Measurements from ENCODE around the gene ZNF341. TPM values are rescaled to one million over a fixed set of nuclear protein-coding genes. Genes with fewer than 3 reads are reported as not detected.
"Not testable (repeated sequence)": the region's sequence is repeated elsewhere in the genome, so short reads cannot be mapped to it uniquely, and the experiment has no call there.

Gene ZNF341
- total RNA-seq, 2 experiments from 2014 or later, result 2.1 to 2.7 TPM

DNA sequence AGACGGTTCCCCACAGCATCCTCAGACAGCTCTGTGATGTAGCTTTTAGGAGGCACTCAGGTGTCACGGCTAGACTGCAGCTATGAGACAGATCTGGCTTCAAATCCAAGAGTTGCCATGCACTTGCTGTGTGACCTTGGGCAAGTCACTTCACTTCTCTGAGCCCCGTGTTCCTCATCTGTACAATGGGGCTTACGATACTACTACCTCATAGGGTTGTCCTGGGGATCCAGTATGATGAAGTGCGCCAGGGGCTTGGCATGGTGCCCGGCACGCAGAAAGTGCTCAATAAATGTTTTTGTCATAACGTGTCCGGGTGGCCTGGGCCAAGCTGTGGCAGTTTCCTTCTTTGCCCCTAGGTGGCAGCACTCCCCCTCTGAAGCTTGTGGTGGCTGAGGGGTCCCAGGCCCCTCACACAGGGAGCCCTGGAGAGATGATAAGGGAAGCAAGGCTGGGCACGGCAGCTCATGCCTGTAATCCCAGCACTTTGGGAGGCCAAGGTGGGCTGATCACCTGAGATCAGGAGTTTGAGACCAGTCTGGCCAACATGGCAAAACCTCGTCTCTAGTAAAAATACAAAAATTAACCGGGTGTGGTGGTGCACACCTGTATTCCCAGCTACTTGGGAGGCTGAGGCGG, 60.3 kb downstream of the ZNF341 start:
- Histone ChIP-seq H3K4me3 (ENCODE audit: low read length) (no peak overlapping the region), H3K4me1 (ENCODE audit: insufficient read depth, low read length) (peaks cover 8% of the 10 kb centered on the region), H3K27ac (ENCODE audit: low read depth in 1 of 2, low read length in 2 of 2) (no peak overlapping the region), H3K9me3 (ENCODE audit: control insufficient read depth in 1 of 2, insufficient read depth in 1 of 2, low read length in 2 of 2) (no peaks in the 10 kb centered on the region), H3K36me3 (ENCODE audit: insufficient read depth, low read length) (peaks cover 13% of the 10 kb centered on the region), H3K27me3 (ENCODE audit: control insufficient read depth in 1 of 2, insufficient read depth in 2 of 2, low read length in 2 of 2) (no peaks in the 10 kb centered on the region)
- Mint-ChIP-seq H3K4me3 (no peak overlapping the region), H3K27me3 (no peaks in the 10 kb centered on the region), H3K9me3 (no peaks in the 10 kb centered on the region), H3K27ac (no peak overlapping the region), H3K4me1 (ENCODE audit: low read depth) (peaks cover 9% of the 10 kb centered on the region), H3K36me3 (ENCODE audit: low read depth) (peaks cover 12% of the 10 kb centered on the region)
- CTCF ChIA-PET, result interaction anchor here (1.4 to 1.8 kb wide), 2 partner anchors 9 to 337 kb away, joined by 3 to 5 read pairs; no protein-coding TSS in a partner anchor
- POLR2A ChIA-PET, result interaction anchor here (0.7 to 1.2 kb wide), 3 partner anchors 17 to 320 kb away, joined by 3 to 4 read pairs (median 3); partner anchors contain the start of gene EIF2S2
- DNase-seq, result peak; percentile 27 to 68 (median 40)
- TF ChIP-seq, protein P1, sequence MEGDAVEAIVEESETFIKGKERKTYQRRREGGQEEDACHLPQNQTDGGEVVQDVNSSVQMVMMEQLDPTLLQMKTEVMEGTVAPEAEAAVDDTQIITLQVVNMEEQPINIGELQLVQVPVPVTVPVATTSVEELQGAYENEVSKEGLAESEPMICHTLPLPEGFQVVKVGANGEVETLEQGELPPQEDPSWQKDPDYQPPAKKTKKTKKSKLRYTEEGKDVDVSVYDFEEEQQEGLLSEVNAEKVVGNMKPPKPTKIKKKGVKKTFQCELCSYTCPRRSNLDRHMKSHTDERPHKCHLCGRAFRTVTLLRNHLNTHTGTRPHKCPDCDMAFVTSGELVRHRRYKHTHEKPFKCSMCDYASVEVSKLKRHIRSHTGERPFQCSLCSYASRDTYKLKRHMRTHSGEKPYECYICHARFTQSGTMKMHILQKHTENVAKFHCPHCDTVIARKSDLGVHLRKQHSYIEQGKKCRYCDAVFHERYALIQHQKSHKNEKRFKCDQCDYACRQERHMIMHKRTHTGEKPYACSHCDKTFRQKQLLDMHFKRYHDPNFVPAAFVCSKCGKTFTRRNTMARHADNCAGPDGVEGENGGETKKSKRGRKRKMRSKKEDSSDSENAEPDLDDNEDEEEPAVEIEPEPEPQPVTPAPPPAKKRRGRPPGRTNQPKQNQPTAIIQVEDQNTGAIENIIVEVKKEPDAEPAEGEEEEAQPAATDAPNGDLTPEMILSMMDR (IDR thresholded peaks at IDR 0.05), result peak; percentile 83
- peak; percentile 65 for ATAC-seq (ENCODE audit: poor library complexity)
- intact Hi-C loops (cut with DNase I, micrococcal nuclease), result loop anchor here (1.0 to 5.0 kb wide), 5 partner anchors 70 to 337 kb away; no protein-coding TSS in a partner anchor

GRCh38 chr20:33792598-33792989, 60.8 kb downstream of the ZNF341 start:
- not testable (repeated sequence) for H3K27me3 ChIP-seq (ENCODE audit: control insufficient read depth in 1 of 2, insufficient read depth in 2 of 2, low read length in 2 of 2); H3K9me3 Mint-ChIP-seq; H3K4me1 Mint-ChIP-seq (ENCODE audit: low read depth); DNase-seq; H3K27ac ChIP-seq (ENCODE audit: low read depth in 1 of 2, low read length in 2 of 2); H3K4me3 Mint-ChIP-seq; H3K27me3 Mint-ChIP-seq; H3K4me3 ChIP-seq (ENCODE audit: low read length); H3K4me1 ChIP-seq (ENCODE audit: insufficient read depth, low read length); H3K27ac Mint-ChIP-seq; H3K9me3 ChIP-seq (ENCODE audit: control insufficient read depth in 1 of 2, insufficient read depth in 1 of 2, low read length in 2 of 2); ATAC-seq (ENCODE audit: poor library complexity)
- ChIA-PET CTCF (interaction anchor here (1.4 to 1.8 kb wide), 2 partner anchors 10 to 337 kb away, joined by 3 to 5 read pairs; no protein-coding TSS in a partner anchor), POLR2A (interaction anchor here (0.7 to 1.3 kb wide), 4 partner anchors 18 to 320 kb away, joined by 3 to 4 read pairs (median 3); partner anchors contain the start of genes CHMP4B and EIF2S2)
- intact Hi-C loops (cut with DNase I, micrococcal nuclease), result loop anchor here (1.0 to 5.0 kb wide), 5 partner anchors 70 to 337 kb away; no protein-coding TSS in a partner anchor
- H3K36me3 ChIP-seq (ENCODE audit: insufficient read depth, low read length), result peaks cover 13% of the 10 kb centered on the region
- peaks cover 12% of the 10 kb centered on the region for H3K36me3 Mint-ChIP-seq (ENCODE audit: low read depth)

DNA sequence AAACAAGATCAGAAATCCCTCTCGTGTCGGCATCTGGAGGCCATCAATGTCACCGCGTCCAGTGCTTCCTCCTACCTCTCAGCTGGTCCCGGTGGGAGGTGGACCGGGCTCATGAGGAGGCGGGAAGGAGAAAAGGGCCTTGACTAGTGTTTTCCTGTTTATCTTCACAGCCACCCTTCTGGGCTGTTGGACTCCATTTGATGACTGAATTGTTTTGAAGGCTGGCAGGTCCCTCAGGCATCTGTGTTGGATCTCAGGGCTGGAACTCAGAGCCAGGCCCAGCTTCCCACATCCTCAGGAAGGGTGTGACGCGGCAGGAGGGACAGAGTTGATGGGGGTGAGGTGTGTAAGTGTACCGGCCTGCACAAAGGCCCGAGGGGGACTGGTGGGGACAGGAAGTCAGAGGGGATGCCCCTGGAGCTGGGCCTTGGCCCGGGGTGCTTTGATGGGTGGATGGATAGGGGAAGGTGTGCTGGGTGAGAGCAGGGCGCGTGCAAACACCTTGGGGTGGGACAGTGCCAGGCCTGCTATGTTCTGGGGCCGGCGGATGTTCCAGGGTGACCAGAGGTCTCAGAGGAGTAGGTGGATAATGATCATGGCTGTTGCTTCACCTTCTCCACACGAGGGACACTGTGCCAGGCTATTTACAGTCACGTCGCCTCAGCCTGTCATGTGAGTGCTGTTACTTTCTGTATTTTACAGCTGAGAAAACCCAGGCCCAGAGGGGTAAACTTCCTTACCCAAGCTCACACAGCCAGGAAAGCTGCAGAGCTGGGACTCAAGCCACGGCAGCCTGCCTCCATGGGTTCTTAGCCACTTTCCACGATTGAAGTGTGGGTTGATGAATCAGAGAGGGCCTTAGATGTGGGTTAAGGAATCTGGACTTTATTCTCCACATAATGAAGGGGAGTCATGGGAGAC, 61.5 kb downstream of the ZNF341 start:
- ChIA-PET POLR2A (interaction anchor here (1.3 kb wide), 1 partner anchor 18 kb away, joined by 3 read pairs; the partner anchor contains the start of gene CHMP4B), CTCF (interaction anchor here (1.4 to 1.8 kb wide), 2 partner anchors 10 to 336 kb away, joined by 3 to 5 read pairs; no protein-coding TSS in a partner anchor)
- Histone ChIP-seq H3K27ac (ENCODE audit: low read depth in 1 of 2, low read length in 2 of 2) (no peak overlapping the region), H3K9me3 (ENCODE audit: control insufficient read depth in 1 of 2, insufficient read depth in 1 of 2, low read length in 2 of 2) (no peaks in the 10 kb centered on the region), H3K4me1 (ENCODE audit: insufficient read depth, low read length) (peaks cover 2% of the 10 kb centered on the region), H3K27me3 (ENCODE audit: control insufficient read depth in 1 of 2, insufficient read depth in 2 of 2, low read length in 2 of 2) (no peaks in the 10 kb centered on the region), H3K36me3 (ENCODE audit: insufficient read depth, low read length) (peaks cover 13% of the 10 kb centered on the region), H3K4me3 (ENCODE audit: low read length) (no peak overlapping the region)
- Mint-ChIP-seq H3K27ac (no peak overlapping the region), H3K9me3 (no peaks in the 10 kb centered on the region), H3K27me3 (no peaks in the 10 kb centered on the region), H3K36me3 (ENCODE audit: low read depth) (peaks cover 12% of the 10 kb centered on the region), H3K4me1 (ENCODE audit: low read depth) (no peaks in the 10 kb centered on the region), H3K4me3 (no peak overlapping the region)
- TF ChIP-seq, protein P1 (IDR thresholded peaks at IDR 0.05), result no peak
- DNase-seq (no peak), ATAC-seq (ENCODE audit: poor library complexity) (no peak)
- intact Hi-C loops (cut with DNase I, micrococcal nuclease), result loop anchor here in 1 of 2 experiments (1.0 to 5.0 kb wide), 3 partner anchors 69 to 333 kb away; no protein-coding TSS in a partner anchor
